K562 (cell line): ENCODE results near the gene ZNF516. TPM values are rescaled to one million over a fixed set of nuclear protein-coding genes. Genes with fewer than 3 reads are reported as not detected.

ENCODE experiments used
- ATAC-seq: fragments of 200-7000 bp; cut with Tn5 transposase; 3 replicates; pipeline ENCODE4 v1.9.1; 2020; ENCODE audit warnings: moderate library complexity
- BruUV-seq: library from RNA; stranded (reverse); fragments of 400-500 nt; replicated peaks from 2 replicates; lab custom pipeline; 2021; lab: Mats Ljungman, UMichigan
- CTCF ChIA-PET: fragments of 300-600 bp; formaldehyde crosslinking; extraction: SDS; loops from one replicate; lab custom pipeline; 2021; ENCODE audit warnings: low intra/inter-chr PET ratio; lab: Yijun Ruan, JAX
- POLR2A ChIA-PET: fragments of 300-600, 350-650 bp; sonication (Branson Sonifier 250); formaldehyde crosslinking; extraction: SDS; loops from one replicate; lab custom pipeline; 2021; ENCODE audit warnings: antibody characterized with exemption, inconsistent platforms; lab: Yijun Ruan, JAX
- DNase-seq, 4 experiments: peaks; one replicate each; pipeline versions ENCODE4 v3.0.0 to v3.0.0-alpha.2; 2011 to 2018; ENCODE audit warnings: low spot score in 3 of 4, mixed read lengths in 3 of 4; ENCODE audit errors: extremely low read depth in 1 of 4
- FAIRE-seq: peaks from 2 replicates; lab custom pipeline; 2011; peaks lifted over from hg19 to GRCh38; lab: Jason Lieb, UNC
- H2AFZ ChIP-seq: 2 replicates; pipeline ENCODE4 v1.6.0; 2011; ENCODE audit warnings: low read depth, low read length, control low read depth, inconsistent platforms
- H3K27ac ChIP-seq: fragments of 200-600 bp; 3 replicates; pipeline ENCODE4 v1.8.0; 2011; ENCODE audit warnings: low read depth, mild to moderate bottlenecking, control low read depth, inconsistent platforms, low read length, moderate library complexity, mixed read lengths; ENCODE audit errors: extremely low read depth
- H3K27me3 ChIP-seq, 2 experiments: fragments of 300-600 bp in 1 of 2; 2 replicates in 1 of 2; 3 replicates in 1 of 2; pipeline versions ENCODE4 v1.6.0 to v1.8.0; 2011; ENCODE audit warnings: inconsistent platforms in 2 of 2, low read length in 2 of 2, mild to moderate bottlenecking in 1 of 2, mixed read lengths in 1 of 2, moderate library complexity in 1 of 2; ENCODE audit not compliant: control insufficient read depth in 2 of 2, insufficient read depth in 2 of 2
- H3K36me3 ChIP-seq: fragments of 300-600 bp; 3 replicates; pipeline ENCODE4 v1.8.0; 2011; ENCODE audit warnings: mild to moderate bottlenecking, low read length, inconsistent platforms; ENCODE audit not compliant: control insufficient read depth, insufficient read depth
- H3K4me1 ChIP-seq, 2 experiments: fragments of 200-600 bp in 1 of 2; replicated peaks in 1 of 2; 2 replicates in 1 of 2; 3 replicates in 1 of 2; pipeline versions ENCODE4 v1.5.1 to v1.8.0; 2011; ENCODE audit warnings: inconsistent platforms in 2 of 2, low read length in 2 of 2, mild to moderate bottlenecking in 1 of 2, mixed read lengths in 1 of 2, moderate library complexity in 1 of 2; ENCODE audit not compliant: control insufficient read depth in 2 of 2, insufficient read depth in 2 of 2
- H3K4me2 ChIP-seq: 2 replicates; pipeline ENCODE4 v1.6.1; 2011; ENCODE audit warnings: low read length, control low read depth, inconsistent platforms, mixed read lengths; ENCODE audit not compliant: insufficient read depth
- H3K4me3 ChIP-seq: fragments of 200-600 bp; sonication (generic), shearing (Covaris generic); 2 replicates; pipeline ENCODE4 v1.5.1; 2016; ENCODE audit warnings: control low read depth, inconsistent platforms
- H3K79me2 ChIP-seq: fragments of 200-600 bp; 3 replicates; pipeline ENCODE4 v1.8.0; 2011; ENCODE audit warnings: low read length, inconsistent platforms; ENCODE audit not compliant: control insufficient read depth, insufficient read depth
- H3K9ac ChIP-seq, 2 experiments: 2 replicates each; pipeline versions ENCODE4 v1.6.0 to v1.6.1; 2011; ENCODE audit warnings: low read depth in 2 of 2, low read length in 2 of 2, control low read depth in 1 of 2, inconsistent platforms in 1 of 2, mild to moderate bottlenecking in 1 of 2, mixed read lengths in 1 of 2; ENCODE audit not compliant: insufficient read depth in 1 of 2
- H3K9me1 ChIP-seq: one replicate; pipeline ENCODE4 v1.6.0; 2011; ENCODE audit warnings: inconsistent platforms, mild to moderate bottlenecking, low read length, moderate library complexity; ENCODE audit not compliant: control insufficient read depth, insufficient read depth
- H3K9me3 ChIP-seq: replicated peaks from 2 replicates; pipeline ENCODE4 v1.5.1; 2011; ENCODE audit warnings: low read depth, low read length, inconsistent platforms; ENCODE audit not compliant: control insufficient read depth, insufficient read depth
- H4K20me1 ChIP-seq: replicated peaks from 2 replicates; pipeline ENCODE4 v1.6.1; 2011; ENCODE audit warnings: low read length, inconsistent platforms, mixed read lengths; ENCODE audit not compliant: control insufficient read depth, insufficient read depth
- CBFA2T3 ChIP-seq: fragments of 450-650 bp; IDR thresholded peaks from 2 replicates; pipeline ENCODE4 v1.6.1; 2017
- CBFB ChIP-seq: sonication (generic); formaldehyde crosslinking; IDR thresholded peaks from 2 replicates; pipeline ENCODE4 v1.4.0; 2020; ENCODE audit warnings: mild to moderate bottlenecking, missing genetic modification reagents
- CHCHD3 ChIP-seq: fragments of 250-450 bp; sonication (Bioruptor Pico); IDR thresholded peaks from 2 replicates; pipeline ENCODE4 v2.1.2; 2022; ENCODE audit warnings: mild to moderate bottlenecking
- ELF2 ChIP-seq: fragments of 250-450 bp; sonication (Bioruptor Pico); IDR thresholded peaks from 2 replicates; pipeline ENCODE4 v1.5.0; 2021; ENCODE audit warnings: mild to moderate bottlenecking
- KHSRP ChIP-seq: fragments of 450-650 bp; IDR thresholded peaks from 2 replicates; pipeline ENCODE4 v1.6.1; 2017
- NEUROD1 ChIP-seq: fragments of 150-350 bp; IDR thresholded peaks from 2 replicates; pipeline ENCODE4 v1.6.1; 2014; ENCODE audit warnings: borderline replicate concordance, low read length, low read depth; ENCODE audit not compliant: partially characterized antibody
- PTRF ChIP-seq: fragments of 450-650 bp; IDR thresholded peaks from 2 replicates; pipeline ENCODE4 v1.6.1; 2016; ENCODE audit warnings: mild to moderate bottlenecking, missing genetic modification characterization, missing compliant biosample characterization
- SAFB2 ChIP-seq: fragments of 200-400 bp; formaldehyde crosslinking; IDR thresholded peaks from 2 replicates; pipeline ENCODE4 v1.6.1; 2018; ENCODE audit warnings: borderline replicate concordance, low read length, low read depth, moderate library complexity; ENCODE audit not compliant: severe bottlenecking
- TCF7L2 ChIP-seq: fragments of 150-350 bp; IDR thresholded peaks from 2 replicates; pipeline ENCODE4 v1.6.1; 2016; ENCODE audit warnings: low read depth, mild to moderate bottlenecking, low read length, moderate library complexity
- ZNF140 ChIP-seq: fragments of 250-450 bp; sonication (Bioruptor Pico); IDR thresholded peaks from 2 replicates; pipeline ENCODE4 v1.8.0; 2021; ENCODE audit warnings: moderate library complexity, mild to moderate bottlenecking, inconsistent platforms
- ZNF668 ChIP-seq: fragments of 250-450 bp; sonication (Bioruptor Pico); IDR thresholded peaks from 2 replicates; pipeline ENCODE4 v1.8.0; 2022; ENCODE audit warnings: mild to moderate bottlenecking, inconsistent platforms
- ZNF76 ChIP-seq: fragments of 250-450 bp; sonication (Bioruptor Pico); IDR thresholded peaks from 2 replicates; pipeline ENCODE4 v1.4.0; 2020; ENCODE audit warnings: mild to moderate bottlenecking, moderate library complexity, borderline replicate concordance
- WGBS: fragments of 100-300 bp; shearing (Covaris generic); methylation state at CpG from one replicate; pipeline ENCODE4 v1.1.6; 2016; ENCODE audit warnings: low coverage, mixed read lengths; ENCODE audit not compliant: insufficient coverage; ENCODE audit errors: missing lambda C conversion rate; 5-methylcytosine and 5-hydroxymethylcytosine counted together
- in situ Hi-C: fragments of 300-500 bp; cut with MboI; formaldehyde crosslinking; loops from 4 replicates; pipeline ENCODE4 v1.15.0; 2018; ENCODE audit warnings: inconsistent platforms, mixed read lengths
- intact Hi-C: fragments of 100-400 bp; cut with micrococcal nuclease; formaldehyde crosslinking; loops from 2 replicates; pipeline ENCODE4 v1.14.2; 2022
- polyA plus RNA-seq, 8 experiments: library from polyadenylated mRNA; depleted of rRNA in 4 of 8; stranded (reverse) in 5 of 8; unstranded in 3 of 8; fragments of >200 nt; fragmentation: Nextera tagmentation in 2 of 8; fragmentation: Illumina TruSeq in 1 of 8; extraction: Ambion mirVana in 2 of 8; extraction: Trizol in 1 of 8; gene quantifications; 2 replicates each; pipeline versions ENCODE4 v1.2.1 to v1.2.3, GENCODE V29; 2011 to 2014; ENCODE audit warnings: inconsistent platforms in 1 of 8, missing spikeins in 1 of 8
- total RNA-seq, 7 experiments: library from RNA; depleted of rRNA in 6 of 7; stranded (reverse); fragments of >200 nt in 6 of 7; fragmentation: Illumina TruSeq in 2 of 7; extraction: Trizol in 2 of 7; gene quantifications; 2 replicates each; pipeline versions ENCODE4 v1.2.1 to v1.2.3, GENCODE V29; 2011 to 2021; ENCODE audit warnings: low replicate concordance in 1 of 7
- TF ChIP-seq, protein P1 (sequence below): fragments of 450-650 bp; IDR thresholded peaks from 2 replicates; pipeline ENCODE4 v1.6.1; 2017; ENCODE audit warnings: mild to moderate bottlenecking, moderate library complexity
- TF ChIP-seq, protein P2 (sequence below): fragments of 250-450 bp; sonication (Bioruptor Pico); IDR thresholded peaks from 2 replicates; pipeline ENCODE4 v1.4.0; 2020; ENCODE audit warnings: mild to moderate bottlenecking, moderate library complexity
- TF ChIP-seq, protein P3 (sequence below): sonication (generic); formaldehyde crosslinking; IDR thresholded peaks from 2 replicates; pipeline ENCODE4 v1.8.1; 2023; ENCODE audit warnings: missing genetic modification reagents, mild to moderate bottlenecking, borderline replicate concordance

Gene ZNF516
- total and polyA plus RNA-seq, 9 of the 15 experiments (the other 6 are each of a cell fraction or from before 2014, with no cell fraction given) = 0.04 to 0.20 (median 0.08) TPM; not detected in 3

- H2AFZ ChIP-seq = no peak overlapping the region
- ChIA-PET CTCF (no interaction called here), POLR2A (no interaction called here)
- ATAC-seq (no peak), FAIRE-seq (no peak), DNase-seq (no peak)
- no peak overlapping the region for H3K9ac ChIP-seq
- WGBS = 0% methylated on average over 6 of the region's 6 CpGs
- H3K4me2 ChIP-seq = no peak overlapping the region
- no peaks in the 10 kb centered on the region for H3K4me1 ChIP-seq
- H3K4me3 ChIP-seq = no peak overlapping the region
- no peak overlapping the region for H3K27ac ChIP-seq
- in situ Hi-C loops (no loop called here), intact Hi-C loops (no loop called here)
- H3K27me3 ChIP-seq = no peaks in the 10 kb centered on the region
- BruUV-seq = no TSS peak
- H3K9me3 ChIP-seq = no peaks in the 10 kb centered on the region
- no peaks in the 10 kb centered on the region for H3K36me3 ChIP-seq
- H3K9me1 ChIP-seq = no peaks in the 10 kb centered on the region
- H3K79me2 ChIP-seq = no peaks in the 10 kb centered on the region
- H4K20me1 ChIP-seq = no peaks in the 10 kb centered on the region
- no peak for TF ChIP-seq CBFA2T3
- no peak for TF ChIP-seq PTRF
- no peak for TF ChIP-seq ELF2
- no peak for TF ChIP-seq KHSRP
- no peak for TF ChIP-seq NEUROD1
- no peak for TF ChIP-seq ZNF76 (CRISPR knock-in tag)
- no peak for TF ChIP-seq TCF7L2
- TF ChIP-seq, protein P1, sequence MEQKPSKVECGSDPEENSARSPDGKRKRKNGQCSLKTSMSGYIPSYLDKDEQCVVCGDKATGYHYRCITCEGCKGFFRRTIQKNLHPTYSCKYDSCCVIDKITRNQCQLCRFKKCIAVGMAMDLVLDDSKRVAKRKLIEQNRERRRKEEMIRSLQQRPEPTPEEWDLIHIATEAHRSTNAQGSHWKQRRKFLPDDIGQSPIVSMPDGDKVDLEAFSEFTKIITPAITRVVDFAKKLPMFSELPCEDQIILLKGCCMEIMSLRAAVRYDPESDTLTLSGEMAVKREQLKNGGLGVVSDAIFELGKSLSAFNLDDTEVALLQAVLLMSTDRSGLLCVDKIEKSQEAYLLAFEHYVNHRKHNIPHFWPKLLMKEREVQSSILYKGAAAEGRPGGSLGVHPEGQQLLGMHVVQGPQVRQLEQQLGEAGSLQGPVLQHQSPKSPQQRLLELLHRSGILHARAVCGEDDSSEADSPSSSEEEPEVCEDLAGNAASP = no peak
- TF ChIP-seq ZNF140 (CRISPR knock-in tag) = no peak
- TF ChIP-seq, protein P2, sequence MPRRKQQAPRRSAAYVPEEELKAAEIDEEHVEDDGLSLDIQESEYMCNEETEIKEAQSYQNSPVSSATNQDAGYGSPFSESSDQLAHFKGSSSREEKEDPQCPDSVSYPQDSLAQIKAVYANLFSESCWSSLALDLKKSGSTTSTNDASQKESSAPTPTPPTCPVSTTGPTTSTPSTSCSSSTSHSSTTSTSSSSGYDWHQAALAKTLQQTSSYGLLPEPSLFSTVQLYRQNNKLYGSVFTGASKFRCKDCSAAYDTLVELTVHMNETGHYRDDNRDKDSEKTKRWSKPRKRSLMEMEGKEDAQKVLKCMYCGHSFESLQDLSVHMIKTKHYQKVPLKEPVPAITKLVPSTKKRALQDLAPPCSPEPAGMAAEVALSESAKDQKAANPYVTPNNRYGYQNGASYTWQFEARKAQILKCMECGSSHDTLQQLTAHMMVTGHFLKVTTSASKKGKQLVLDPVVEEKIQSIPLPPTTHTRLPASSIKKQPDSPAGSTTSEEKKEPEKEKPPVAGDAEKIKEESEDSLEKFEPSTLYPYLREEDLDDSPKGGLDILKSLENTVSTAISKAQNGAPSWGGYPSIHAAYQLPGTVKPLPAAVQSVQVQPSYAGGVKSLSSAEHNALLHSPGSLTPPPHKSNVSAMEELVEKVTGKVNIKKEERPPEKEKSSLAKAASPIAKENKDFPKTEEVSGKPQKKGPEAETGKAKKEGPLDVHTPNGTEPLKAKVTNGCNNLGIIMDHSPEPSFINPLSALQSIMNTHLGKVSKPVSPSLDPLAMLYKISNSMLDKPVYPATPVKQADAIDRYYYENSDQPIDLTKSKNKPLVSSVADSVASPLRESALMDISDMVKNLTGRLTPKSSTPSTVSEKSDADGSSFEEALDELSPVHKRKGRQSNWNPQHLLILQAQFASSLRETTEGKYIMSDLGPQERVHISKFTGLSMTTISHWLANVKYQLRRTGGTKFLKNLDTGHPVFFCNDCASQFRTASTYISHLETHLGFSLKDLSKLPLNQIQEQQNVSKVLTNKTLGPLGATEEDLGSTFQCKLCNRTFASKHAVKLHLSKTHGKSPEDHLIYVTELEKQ = no peak
- TF ChIP-seq CBFB (CRISPR knock-in tag) = no peak
- TF ChIP-seq CHCHD3 (CRISPR knock-in tag) = no peak
- TF ChIP-seq ZNF668 (CRISPR knock-in tag) = no peak
- no peak for TF ChIP-seq SAFB2
- TF ChIP-seq, protein P3, sequence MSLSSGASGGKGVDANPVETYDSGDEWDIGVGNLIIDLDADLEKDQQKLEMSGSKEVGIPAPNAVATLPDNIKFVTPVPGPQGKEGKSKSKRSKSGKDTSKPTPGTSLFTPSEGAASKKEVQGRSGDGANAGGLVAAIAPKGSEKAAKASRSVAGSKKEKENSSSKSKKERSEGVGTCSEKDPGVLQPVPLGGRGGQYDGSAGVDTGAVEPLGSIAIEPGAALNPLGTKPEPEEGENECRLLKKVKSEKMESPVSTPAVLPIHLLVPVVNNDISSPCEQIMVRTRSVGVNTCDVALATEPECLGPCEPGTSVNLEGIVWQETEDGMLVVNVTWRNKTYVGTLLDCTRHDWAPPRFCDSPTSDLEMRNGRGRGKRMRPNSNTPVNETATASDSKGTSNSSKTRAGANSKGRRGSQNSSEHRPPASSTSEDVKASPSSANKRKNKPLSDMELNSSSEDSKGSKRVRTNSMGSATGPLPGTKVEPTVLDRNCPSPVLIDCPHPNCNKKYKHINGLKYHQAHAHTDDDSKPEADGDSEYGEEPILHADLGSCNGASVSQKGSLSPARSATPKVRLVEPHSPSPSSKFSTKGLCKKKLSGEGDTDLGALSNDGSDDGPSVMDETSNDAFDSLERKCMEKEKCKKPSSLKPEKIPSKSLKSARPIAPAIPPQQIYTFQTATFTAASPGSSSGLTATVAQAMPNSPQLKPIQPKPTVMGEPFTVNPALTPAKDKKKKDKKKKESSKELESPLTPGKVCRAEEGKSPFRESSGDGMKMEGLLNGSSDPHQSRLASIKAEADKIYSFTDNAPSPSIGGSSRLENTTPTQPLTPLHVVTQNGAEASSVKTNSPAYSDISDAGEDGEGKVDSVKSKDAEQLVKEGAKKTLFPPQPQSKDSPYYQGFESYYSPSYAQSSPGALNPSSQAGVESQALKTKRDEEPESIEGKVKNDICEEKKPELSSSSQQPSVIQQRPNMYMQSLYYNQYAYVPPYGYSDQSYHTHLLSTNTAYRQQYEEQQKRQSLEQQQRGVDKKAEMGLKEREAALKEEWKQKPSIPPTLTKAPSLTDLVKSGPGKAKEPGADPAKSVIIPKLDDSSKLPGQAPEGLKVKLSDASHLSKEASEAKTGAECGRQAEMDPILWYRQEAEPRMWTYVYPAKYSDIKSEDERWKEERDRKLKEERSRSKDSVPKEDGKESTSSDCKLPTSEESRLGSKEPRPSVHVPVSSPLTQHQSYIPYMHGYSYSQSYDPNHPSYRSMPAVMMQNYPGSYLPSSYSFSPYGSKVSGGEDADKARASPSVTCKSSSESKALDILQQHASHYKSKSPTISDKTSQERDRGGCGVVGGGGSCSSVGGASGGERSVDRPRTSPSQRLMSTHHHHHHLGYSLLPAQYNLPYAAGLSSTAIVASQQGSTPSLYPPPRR (CRISPR knock-in tag) = no peak
Observed at GRCh38 chr18:76314496-76314895, 180.5 kb downstream of the ZNF516 start.
